ENCODE data around the gene CFAP119.

The CFAP119 gene

GRCh38 chr16:30808146-30808545 is 46.3 kb upstream of the CFAP119 start (continued):
- TF ChIP-seq CREB5 (CRISPR knock-in tag; IDR thresholded peaks at IDR 0.05; ENCODE audit: low read depth): no peak
- no peak for TF ChIP-seq TSHZ2 (CRISPR knock-in tag; IDR thresholded peaks at IDR 0.05)
- TF ChIP-seq ESRRG (CRISPR knock-in tag; IDR thresholded peaks at IDR 0.05): no peak
- TF ChIP-seq SNAI2 (CRISPR knock-in tag; IDR thresholded peaks at IDR 0.05): no peak
- no peak for TF ChIP-seq RARB (CRISPR knock-in tag; IDR thresholded peaks at IDR 0.05)

- no peak for TF ChIP-seq ARNTL (CRISPR knock-in tag; IDR thresholded peaks at IDR 0.05; ENCODE audit: borderline replicate concordance, low read depth)
- no peak for TF ChIP-seq CSDC2 (CRISPR knock-in tag; IDR thresholded peaks at IDR 0.05)
- no peak for TF ChIP-seq ZFP30 (CRISPR knock-in tag; IDR thresholded peaks at IDR 0.05)
- 0 out of 2 replicates have a peak, but pooled peaks have one; percentile 17 for TF ChIP-seq TSHZ2 (CRISPR knock-in tag; IDR thresholded peaks at IDR 0.05)
- no peak for TF ChIP-seq PPARA (CRISPR knock-in tag; IDR thresholded peaks at IDR 0.05; ENCODE audit: borderline replicate concordance)
- TF ChIP-seq ESRRG (CRISPR knock-in tag; IDR thresholded peaks at IDR 0.05): 0 out of 2 replicates have a peak, but pooled peaks have one; percentile 28
- no peak for TF ChIP-seq ZC3H10 (CRISPR knock-in tag; IDR thresholded peaks at IDR 0.05)
- no peak for TF ChIP-seq BACH2 (CRISPR knock-in tag; IDR thresholded peaks at IDR 0.05; ENCODE audit: borderline replicate concordance)
- no peak for TF ChIP-seq ISL1 (CRISPR knock-in tag; IDR thresholded peaks at IDR 0.05)
- no peak for TF ChIP-seq SNAI2 (CRISPR knock-in tag; IDR thresholded peaks at IDR 0.05)
- no peak for TF ChIP-seq RARB (CRISPR knock-in tag; IDR thresholded peaks at IDR 0.05)
- TF ChIP-seq ZFP3 (CRISPR knock-in tag; IDR thresholded peaks at IDR 0.05): 0 out of 2 replicates have a peak, but pooled peaks have one; percentile 68
- peak; percentile 96 for ATAC-seq
These were observed 43.7 kb upstream of the CFAP119 start for GRCh38 chr16:30805370-30806169.

GRCh38 chr16:30805056-30805369 is 43.2 kb upstream of the CFAP119 start:
- TF ChIP-seq RARB (CRISPR knock-in tag; IDR thresholded peaks at IDR 0.05): no peak
- no peak for TF ChIP-seq ZNF8 (CRISPR knock-in tag; IDR thresholded peaks at IDR 0.05)
- no peak for TF ChIP-seq ARNTL (CRISPR knock-in tag; IDR thresholded peaks at IDR 0.05; ENCODE audit: borderline replicate concordance, low read depth)
- no peak for TF ChIP-seq BACH2 (CRISPR knock-in tag; IDR thresholded peaks at IDR 0.05; ENCODE audit: borderline replicate concordance)
- ATAC-seq: no peak; the same call in 2 of the 3 replicates

GRCh38 chr16:30802936-30803335 is 41.1 kb upstream of the CFAP119 start:
- TF ChIP-seq TOX (CRISPR knock-in tag; IDR thresholded peaks at IDR 0.05; ENCODE audit: borderline replicate concordance) (no peak), RARB (CRISPR knock-in tag; IDR thresholded peaks at IDR 0.05) (no peak), CREB5 (CRISPR knock-in tag; IDR thresholded peaks at IDR 0.05; ENCODE audit: low read depth) (no peak), ISL1 (CRISPR knock-in tag; IDR thresholded peaks at IDR 0.05) (no peak), ZFP30 (CRISPR knock-in tag; IDR thresholded peaks at IDR 0.05) (no peak), OSR1 (CRISPR knock-in tag; IDR thresholded peaks at IDR 0.05) (no peak), SNAI2 (CRISPR knock-in tag; IDR thresholded peaks at IDR 0.05) (no peak), PPARA (CRISPR knock-in tag; IDR thresholded peaks at IDR 0.05; ENCODE audit: borderline replicate concordance) (no peak), TSHZ2 (CRISPR knock-in tag; IDR thresholded peaks at IDR 0.05) (no peak), ZC3H10 (CRISPR knock-in tag; IDR thresholded peaks at IDR 0.05) (no peak), ESRRG (CRISPR knock-in tag; IDR thresholded peaks at IDR 0.05) (no peak)
- TF ChIP-seq, protein P1, sequence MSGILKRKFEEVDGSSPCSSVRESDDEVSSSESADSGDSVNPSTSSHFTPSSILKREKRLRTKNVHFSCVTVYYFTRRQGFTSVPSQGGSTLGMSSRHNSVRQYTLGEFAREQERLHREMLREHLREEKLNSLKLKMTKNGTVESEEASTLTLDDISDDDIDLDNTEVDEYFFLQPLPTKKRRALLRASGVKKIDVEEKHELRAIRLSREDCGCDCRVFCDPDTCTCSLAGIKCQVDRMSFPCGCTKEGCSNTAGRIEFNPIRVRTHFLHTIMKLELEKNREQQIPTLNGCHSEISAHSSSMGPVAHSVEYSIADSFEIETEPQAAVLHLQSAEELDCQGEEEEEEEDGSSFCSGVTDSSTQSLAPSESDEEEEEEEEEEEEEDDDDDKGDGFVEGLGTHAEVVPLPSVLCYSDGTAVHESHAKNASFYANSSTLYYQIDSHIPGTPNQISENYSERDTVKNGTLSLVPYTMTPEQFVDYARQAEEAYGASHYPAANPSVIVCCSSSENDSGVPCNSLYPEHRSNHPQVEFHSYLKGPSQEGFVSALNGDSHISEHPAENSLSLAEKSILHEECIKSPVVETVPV (CRISPR knock-in tag; IDR thresholded peaks at IDR 0.05): no peak
- TF ChIP-seq, protein P2, sequence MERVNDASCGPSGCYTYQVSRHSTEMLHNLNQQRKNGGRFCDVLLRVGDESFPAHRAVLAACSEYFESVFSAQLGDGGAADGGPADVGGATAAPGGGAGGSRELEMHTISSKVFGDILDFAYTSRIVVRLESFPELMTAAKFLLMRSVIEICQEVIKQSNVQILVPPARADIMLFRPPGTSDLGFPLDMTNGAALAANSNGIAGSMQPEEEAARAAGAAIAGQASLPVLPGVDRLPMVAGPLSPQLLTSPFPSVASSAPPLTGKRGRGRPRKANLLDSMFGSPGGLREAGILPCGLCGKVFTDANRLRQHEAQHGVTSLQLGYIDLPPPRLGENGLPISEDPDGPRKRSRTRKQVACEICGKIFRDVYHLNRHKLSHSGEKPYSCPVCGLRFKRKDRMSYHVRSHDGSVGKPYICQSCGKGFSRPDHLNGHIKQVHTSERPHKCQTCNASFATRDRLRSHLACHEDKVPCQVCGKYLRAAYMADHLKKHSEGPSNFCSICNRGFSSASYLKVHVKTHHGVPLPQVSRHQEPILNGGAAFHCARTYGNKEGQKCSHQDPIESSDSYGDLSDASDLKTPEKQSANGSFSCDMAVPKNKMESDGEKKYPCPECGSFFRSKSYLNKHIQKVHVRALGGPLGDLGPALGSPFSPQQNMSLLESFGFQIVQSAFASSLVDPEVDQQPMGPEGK (CRISPR knock-in tag; IDR thresholded peaks at IDR 0.05; ENCODE audit: borderline replicate concordance): no peak
- ATAC-seq: no peak

Data from SK-N-SH treated with all-trans-retinoic acid at 6 μM for 48 hours (cell line).